Measurements from ENCODE around the gene PCBP4.
"Not testable (repeated sequence)": the region's sequence is repeated elsewhere in the genome, so short reads cannot be mapped to it uniquely, and the experiment has no call there.

The PCBP4 gene

DNA sequence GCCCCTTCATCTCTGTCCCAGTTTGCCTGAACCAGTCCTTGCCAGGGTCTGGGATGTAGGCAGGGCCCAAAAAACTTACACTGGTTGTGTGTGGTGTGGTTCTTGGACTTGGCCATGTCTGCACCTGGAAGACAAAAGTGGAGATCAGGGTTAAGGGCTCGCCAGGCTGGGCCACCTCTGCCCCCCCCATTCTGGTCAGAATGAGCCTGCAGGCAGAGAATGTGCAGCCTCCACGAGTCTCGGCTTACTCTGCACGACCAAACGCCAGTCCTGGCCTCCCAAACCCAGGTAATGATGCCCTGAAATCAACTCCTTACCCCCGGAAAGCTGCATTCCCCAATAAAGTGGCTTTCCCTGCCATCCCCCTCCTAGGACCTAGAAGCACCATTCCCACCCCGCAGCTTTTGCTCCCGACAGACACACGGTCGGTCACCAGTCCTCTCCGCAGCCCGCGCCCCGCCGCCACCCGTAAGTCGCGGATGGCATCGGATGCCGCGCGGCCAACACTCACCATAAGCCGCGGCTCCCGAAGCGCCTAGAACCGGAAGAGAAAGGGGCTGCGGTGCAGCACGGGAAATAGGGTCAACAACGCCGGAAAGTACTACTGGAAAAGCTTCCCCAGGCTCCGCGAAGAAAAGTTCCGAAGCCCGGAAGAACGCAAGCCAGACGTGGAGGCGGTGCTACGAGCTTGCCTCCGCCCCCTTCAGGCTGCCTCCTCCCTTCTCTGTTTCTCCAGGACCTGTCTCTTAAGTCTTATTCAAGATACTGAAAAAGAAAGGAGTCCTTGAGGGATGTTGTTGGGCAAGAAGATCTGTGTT, 28.3 kb upstream of the PCBP4 start, which contains the start of gene RPL29:
Gene RPL29 (minus strand): TSS at position 550 of the 818 bp plus-strand sequence. CDS start 434 bp downstream, at position 116.
- DNase-seq (ENCODE audit: low read depth, low spot score), result peak; percentile 75
- peak within 1 kb of the TSS; percentile 74 for H3K27ac ChIP-seq

DNA sequence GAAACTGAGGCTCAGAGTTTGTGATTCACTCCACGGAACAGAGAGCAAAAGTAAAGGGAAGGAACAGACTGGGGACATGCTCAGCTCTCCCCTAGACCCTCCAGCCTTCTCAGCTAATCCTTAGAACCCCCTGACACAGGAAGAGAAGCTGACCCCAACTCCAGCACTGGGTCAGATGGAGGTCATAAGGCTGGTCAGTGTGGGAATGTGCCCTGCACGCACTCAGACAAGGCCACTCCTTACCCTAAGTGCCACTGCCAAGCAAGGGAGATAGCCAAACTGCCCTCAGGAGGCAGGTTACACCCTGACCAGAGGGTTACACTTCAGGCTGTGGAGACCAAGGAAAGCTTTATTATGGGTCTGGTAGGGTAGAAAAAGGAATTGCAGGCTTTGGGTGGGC, 27.3 kb upstream of the PCBP4 start:
- H3K27ac ChIP-seq, result peak overlapping the region; percentile 74

DNA sequence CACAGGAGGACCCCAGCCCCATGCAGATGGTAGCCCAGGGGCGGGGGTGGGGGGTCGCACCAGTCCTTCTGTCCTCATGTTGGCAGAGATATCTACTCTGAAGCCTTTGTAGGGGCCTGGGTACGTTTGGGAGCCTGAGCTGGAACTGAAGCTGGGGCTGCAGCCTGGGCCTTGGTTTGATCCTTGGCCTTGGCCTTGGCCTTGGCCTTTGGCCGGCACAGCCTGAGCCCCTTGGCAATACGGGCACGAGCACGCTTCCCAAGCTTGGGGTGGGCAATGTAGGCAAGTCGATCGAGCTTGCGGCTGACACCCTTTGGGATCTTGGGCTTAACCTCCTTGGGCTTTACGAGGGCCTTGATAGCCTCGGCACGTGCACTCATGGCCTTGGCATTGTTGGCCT, 26.4 kb upstream of the PCBP4 start:
- DNase-seq (ENCODE audit: low read depth, low spot score), result not testable (repeated sequence)
- peak overlapping the region; percentile 22 for H3K27ac ChIP-seq

More for the DNA sequence above, 27.3 kb upstream of the PCBP4 start:
- no peak for DNase-seq (ENCODE audit: low read depth, low spot score)

DNA sequence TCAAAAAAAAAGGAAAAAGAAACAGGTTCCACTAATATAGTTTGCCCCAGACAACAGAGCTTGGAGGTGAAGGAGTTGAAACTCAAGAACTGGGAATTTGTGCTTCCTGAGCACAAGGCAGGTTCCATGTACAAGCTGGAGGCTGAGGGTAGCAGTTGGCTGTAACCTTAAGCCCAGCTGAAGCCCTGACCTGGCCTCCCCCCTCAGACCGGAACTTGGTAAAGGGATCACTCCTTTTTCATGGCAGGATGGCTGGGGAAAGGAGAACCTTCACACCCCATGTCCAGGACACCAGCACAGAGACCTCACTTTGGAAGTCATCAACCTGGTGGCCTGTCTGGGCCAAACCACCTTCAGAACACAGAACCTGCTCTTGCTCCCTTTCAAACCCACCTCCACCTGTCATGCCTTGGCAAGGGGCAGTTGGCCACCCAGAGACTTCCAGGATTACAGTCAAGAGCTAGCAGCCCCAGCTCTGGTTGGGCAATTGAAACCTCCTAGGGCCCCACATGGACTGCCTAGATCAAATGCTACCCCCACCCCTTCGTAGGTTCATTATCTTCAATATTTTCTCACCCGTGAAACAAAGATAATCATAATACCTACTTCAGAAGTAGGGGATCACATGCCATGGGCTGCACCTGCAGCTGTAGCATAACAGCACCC, 24.9 kb upstream of the PCBP4 start:
- no peak overlapping the region for H3K27ac ChIP-seq
- no peak for DNase-seq (ENCODE audit: low read depth, low spot score)

DNA sequence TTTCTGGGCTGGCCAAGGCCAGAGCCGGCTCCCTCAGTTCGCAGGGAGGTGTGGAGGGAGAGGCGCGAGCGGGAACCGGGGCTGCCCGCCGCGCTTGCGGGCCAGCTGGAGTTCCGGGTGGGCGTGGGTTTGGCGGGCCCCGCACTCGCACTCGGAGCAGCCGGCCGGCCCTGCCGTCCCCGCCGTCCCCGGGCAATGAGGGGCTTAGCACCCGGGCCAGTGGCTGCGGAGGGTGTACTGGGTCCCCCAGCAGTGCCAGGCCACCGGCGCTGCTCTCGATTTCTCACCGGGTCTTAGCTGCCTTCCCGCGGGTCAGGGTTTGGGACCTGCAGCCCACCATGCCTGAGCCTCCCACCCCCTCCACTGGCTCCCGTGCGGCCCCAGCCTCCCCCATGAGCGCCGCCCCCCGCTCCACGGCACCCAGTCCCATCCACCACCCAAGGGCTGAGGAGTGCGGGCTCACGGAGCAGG, 23.3 kb upstream of the PCBP4 start:
- H3K27ac ChIP-seq; DNase-seq (ENCODE audit: low read depth, low spot score): not testable (repeated sequence)

DNA sequence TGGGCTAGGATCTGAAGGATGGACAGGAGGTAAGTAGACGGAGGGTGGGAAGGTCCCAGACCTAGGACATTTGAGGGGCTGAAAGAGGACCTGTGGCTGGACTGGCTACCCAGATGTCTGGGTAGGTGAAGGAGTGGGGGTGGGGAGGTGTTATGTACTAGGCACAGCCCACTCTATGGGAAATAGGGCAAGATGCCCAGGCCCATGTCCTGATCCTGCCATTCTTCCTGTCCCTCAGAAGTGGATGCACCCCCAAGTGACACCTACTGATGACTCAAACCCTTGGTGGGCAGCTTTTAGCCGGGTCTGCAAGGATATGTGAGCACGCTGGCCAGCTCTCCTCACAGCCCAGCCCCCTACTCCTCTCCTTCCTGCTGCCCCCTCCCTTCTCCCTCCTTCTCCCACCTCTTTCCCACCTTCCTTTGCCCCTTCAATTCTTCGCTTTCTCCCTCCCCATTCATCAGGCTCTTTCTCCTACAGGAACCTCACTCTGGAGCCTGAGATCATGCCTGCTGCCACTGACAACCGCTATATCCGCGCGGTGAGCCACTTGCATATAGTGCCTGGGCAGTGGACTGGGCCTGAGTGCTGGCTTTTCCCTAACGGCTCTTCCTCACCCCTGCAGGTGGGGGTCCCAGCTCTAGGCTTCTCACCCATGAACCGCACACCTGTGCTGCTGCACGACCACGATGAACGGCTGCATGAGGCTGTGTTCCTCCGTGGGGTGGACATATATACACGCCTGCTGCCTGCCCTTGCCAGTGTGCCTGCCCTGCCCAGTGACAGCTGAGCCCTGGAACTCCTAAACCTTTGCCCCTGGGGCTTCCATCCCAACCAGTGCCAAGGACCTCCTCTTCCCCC, 21.3 kb upstream of the PCBP4 start:
- H3K27ac ChIP-seq, result no peak overlapping the region
- DNase-seq (ENCODE audit: low read depth, low spot score), result no peak

DNA sequence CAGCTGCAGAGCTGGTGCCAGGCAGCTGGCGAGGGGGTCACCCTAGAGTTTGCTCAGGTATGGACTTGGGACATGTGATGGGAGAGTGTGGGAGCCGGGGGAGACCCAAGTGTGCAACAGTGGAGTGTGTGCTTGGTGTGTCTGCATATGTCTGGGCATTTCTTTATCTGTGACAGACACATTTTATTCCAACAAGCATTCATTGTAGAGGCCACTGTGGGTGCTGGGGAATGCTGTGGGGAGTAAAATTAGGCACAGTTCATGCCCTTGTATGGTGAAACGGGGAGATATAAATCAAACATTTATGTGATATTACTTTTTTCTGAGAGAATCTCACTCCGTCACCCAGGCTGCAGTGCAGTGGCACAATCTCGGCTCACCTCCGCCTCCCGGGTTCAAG, 20.3 kb upstream of the PCBP4 start:
- no peak overlapping the region for H3K27ac ChIP-seq
- no peak for DNase-seq (ENCODE audit: low read depth, low spot score)

DNA sequence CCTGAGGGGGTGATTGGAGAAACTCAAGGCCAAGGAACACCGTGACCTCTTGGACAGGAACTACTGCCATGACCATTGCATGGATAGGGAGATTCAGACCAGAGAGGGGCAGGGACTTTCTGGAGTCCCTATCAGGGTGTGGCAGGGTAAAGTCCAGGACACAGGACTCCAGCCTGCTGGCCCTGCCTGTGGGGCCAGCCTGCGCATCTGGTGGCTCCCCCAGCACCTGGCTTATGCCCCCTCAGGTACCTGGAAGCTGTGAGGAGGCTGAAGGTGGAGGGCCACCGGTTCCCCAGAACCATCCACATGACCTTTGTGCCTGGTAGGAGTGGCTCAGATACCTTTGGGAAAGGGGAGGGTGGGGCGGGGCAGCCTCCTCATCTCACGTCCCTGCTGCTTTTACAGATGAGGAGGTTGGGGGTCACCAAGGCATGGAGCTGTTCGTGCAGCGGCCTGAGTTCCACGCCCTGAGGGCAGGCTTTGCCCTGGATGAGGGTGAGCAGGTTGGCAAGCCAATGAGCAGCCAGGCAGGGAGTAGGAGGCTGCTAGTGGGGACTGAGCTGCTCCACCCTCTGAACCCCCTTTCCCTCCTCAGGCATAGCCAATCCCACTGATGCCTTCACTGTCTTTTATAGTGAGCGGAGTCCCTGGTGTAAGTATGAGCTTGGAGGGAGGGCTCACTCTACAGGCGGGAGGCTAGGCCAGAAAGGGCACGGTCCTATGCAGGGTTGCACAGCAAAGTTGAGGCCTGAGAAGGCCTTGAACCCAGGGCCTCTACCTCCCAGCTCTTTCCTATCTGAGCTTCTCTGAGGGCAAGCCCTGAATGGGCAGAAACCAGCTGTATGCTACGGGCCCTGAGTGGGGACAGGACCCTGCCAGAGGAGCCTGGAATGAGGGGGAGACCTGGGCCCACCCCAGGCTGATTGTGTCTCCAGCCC, 19.0 kb upstream of the PCBP4 start:
- DNase-seq (ENCODE audit: low read depth, low spot score), result no peak
- H3K27ac ChIP-seq, result no peak overlapping the region

DNA sequence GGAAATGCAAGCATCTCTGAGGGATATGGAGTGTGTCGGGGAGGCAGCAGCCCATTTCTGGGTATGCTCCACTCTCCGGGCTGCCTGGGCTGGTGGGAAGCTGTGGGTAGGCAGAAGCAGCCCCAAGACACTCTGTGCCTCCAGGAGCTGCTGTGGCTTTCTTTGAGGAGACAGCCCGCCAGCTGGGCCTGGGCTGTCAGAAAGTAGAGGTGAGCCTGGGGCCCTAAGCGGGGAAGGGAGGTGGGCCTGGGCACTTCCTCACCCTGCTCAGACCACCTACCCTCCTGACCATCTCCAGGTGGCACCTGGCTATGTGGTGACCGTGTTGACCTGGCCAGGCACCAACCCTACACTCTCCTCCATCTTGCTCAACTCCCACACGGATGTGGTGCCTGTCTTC, 17.8 kb upstream of the PCBP4 start:
- DNase-seq (ENCODE audit: low read depth, low spot score), result no peak
- no peak overlapping the region for H3K27ac ChIP-seq

DNA sequence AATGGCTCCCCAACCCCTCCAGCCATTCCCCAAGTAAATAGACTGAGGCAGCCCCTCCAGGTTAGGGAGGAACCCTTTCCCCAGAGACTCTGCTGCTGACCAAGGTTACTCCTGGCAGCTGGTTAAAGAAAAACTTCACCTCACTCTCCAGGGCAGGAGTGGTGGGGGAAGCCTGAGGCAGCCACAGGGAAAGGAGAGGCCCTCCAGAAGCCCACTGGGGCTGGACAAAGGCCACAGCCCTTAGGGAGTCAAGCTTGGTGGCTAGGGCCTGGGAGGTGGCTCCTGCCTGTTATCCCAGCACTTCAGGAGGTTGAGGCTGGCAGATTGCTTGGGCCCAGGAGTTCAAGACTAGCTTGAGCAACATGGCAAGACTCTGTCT, 17.0 kb upstream of the PCBP4 start:
- no peak for DNase-seq (ENCODE audit: low read depth, low spot score)
- peak overlapping the region; percentile 96 for H3K27ac ChIP-seq

DNA sequence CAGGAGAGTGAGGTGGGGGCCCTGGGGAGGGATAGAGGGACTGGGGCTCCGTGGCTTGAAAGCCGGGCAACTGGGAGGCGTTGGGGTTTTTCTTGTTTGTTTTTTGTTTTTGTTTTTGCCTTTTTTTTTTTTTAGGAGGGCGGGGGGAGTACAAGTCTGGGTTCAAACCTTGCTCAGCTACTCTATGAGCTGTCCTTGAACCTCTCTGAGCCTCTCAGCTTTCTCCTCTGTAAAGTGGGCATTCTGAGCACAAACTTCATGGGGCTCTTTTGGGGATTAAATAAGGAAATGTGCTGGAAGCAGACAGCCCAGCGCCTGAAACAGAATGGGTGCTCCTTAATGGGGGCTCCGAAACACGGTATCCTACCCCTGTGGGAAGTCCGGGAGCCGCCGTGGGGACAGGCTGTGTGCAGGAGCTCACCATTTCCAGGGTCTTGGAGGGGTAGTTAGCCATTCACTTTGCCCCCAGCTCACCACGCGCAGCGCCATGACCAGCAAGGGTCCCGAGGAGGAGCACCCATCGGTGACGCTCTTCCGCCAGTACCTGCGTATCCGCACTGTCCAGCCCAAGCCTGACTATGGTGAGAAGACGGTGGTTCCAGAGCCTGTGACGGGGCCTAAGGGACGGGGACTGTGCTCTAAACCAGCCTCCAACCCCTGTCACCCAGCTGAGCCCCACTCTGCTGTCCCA, 16.5 kb upstream of the PCBP4 start:
- DNase-seq (ENCODE audit: low read depth, low spot score), result no peak

DNA sequence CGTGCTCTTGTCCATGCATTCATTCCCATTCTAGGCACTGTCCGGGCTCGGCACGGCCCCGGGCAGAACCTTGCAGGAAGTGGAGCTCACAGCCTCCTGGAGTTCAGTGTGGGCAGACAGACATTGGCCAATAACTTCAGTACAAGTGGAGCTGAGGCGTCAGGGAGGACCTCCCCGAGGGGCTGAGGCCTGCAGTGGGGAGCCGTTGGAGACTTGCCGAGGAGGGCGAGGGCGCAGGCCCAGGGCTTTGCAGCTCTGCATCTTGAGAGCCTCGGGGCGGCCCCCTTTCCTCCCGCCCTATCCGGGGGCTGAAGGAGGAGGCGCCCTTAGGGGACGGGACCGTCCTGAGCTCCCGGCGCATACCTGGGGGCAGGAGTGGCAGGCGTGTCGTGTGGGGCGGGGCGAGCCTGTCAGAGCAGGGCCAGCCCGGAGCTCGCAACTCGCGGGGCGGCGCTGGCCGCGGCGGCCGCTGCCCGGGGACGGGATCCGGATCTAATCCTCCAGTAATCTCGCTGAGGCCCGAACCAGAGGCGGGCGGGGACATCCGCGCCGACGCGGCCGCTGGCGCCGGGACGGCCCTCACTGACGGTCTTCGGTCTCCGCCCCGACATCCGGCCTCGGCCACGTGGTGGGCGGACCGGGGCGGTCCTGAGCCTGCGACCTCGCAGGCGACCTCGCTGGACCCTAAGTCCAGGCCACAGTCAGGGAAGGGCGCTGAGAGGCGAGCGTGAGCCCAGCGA, 15.8 kb upstream of the PCBP4 start, which contains the start of gene ACY1:
Gene ACY1 (plus strand): TSS at position 698 of the 740 bp plus-strand sequence. CDS start 530 bp downstream, outside the sequence.
- peak within 1 kb of the TSS; percentile 96 for H3K27ac ChIP-seq
- no peak for DNase-seq (ENCODE audit: low read depth, low spot score)

More for the DNA sequence above, 16.5 kb upstream of the PCBP4 start:
- H3K27ac ChIP-seq, result peak overlapping the region; percentile 96

DNA sequence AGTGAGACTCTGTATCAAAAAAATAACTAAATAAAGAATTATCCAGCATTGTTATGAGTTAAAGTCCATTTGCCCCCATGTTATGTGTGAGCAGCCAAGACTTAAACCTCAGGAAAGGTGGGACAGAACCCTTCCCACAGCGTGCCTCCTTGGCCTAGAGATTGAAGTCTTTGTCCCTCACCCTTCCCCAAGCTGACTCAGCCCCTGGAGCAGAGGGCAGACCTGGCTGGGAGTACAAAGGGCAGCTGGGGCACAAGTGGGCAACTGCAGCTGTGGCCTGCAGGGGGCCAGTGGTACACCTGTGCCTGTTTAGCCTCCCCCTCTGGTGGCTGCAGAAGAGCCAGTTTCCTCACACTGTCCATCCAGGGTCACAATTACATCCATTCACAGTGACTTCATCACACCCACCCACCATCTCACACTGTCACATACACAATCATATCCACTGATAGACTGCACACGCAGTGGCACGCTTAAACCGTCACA, 15.1 kb upstream of the PCBP4 start:
- no peak for DNase-seq (ENCODE audit: low read depth, low spot score)
- H3K27ac ChIP-seq, result peak overlapping the region; percentile 96

DNA sequence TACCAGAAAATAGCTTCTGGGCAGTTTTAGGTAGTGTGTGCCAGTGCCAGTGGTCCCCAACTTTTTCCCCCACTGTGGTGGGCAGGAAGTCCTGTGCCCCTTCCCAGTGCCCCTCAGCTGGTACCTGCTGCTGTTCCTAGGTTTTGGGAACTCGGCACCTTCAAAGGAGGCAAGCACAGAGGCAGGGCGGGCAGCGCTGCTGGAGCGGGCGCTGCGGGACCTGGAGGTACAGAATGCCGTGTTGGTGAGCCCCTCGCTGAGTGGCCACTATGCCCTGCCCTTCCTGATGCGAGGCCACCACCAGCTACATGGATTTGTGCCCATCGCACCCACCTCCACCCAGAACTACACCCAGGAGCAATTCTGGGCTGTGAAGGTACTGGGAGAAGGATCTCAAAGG, 13.0 kb upstream of the PCBP4 start:
- H3K27ac ChIP-seq, result no peak overlapping the region
- DNase-seq (ENCODE audit: low read depth, low spot score), result no peak

DNA sequence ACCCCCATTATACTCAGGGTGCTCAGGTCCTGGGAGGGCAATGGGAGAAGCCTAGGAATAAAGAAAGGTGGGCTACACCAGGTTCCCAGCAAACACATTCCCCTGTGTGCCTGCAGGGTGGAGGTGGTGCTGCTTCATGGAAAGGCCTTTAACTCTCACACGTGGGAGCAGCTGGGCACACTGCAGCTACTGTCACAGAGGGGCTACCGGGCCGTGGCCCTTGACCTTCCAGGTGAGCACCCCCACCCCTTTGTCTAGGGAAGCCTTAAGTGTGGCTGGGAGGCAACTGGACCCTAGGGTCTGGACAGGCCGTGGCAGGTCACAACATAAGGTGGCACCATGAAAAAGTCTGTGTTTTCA, 10.9 kb upstream of the PCBP4 start:
- DNase-seq (ENCODE audit: low read depth, low spot score), result no peak
- H3K27ac ChIP-seq, result peak overlapping the region; percentile 61

DNA sequence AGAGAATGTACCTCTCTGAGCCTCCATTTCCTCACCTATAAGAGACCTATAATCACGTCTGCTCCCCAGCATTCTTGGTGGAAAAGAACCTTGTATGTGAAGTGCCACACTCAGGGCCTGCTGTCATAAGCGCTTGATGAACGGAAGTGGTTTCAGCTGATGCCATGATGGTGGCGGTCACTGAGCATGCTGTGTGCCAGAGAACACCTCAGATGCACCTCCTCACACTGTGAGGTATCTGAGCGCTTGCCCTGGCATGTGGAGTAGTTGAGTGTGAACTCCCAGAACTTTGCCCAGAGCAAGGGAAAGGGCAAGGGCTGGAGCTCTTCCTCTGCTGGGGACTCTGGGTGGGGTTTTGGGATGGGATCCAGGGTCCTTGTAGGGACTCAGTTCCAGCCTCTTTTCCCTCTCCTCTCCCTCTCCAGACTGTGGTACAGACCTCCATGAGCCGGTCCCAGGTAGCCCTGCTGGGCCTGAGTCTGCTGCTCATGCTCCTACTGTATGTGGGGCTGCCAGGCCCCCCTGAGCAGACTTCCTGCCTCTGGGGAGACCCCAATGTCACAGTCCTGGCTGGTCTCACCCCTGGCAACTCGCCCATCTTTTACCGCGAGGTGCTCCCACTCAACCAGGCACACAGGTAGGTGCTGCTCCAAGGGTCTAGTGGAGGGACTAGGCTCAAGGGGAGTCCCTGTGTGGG, 10.3 kb upstream of the PCBP4 start:
- no peak for DNase-seq (ENCODE audit: low read depth, low spot score)

DNA sequence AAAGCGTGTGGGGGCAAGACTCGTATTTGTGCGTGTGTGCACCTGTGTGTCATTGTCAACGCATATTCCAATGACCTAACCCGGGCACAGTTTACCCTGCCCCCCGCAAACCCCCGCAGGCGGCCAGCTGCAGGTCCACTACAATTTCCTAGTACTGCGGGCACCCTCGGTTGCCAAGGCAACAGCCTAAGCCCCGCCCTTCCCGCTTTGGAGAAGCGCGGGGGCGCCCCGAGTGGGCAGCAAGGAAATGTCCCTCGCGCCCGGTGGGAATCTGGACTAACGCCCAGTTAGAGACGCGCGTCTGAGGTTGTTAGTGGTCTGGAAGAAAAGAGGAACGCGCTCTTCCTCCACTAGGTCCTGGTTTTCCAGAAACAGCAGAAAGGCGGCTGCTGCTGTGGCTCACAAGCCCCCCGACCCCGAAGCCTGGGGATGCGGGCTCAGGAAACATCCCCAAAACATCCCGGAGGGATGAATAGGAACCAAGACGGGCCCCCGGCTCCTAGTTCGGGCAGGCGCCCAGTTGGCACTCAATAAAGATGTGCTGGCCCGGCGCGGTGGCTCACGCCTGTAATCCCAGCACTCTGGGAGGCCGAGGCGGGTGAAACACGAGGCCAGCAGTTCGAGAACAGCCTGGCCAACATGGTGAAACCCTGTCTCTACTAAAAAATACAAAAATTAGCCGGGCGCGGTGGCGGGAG, 8.7 kb upstream of the PCBP4 start:
- no peak for DNase-seq (ENCODE audit: low read depth, low spot score)
- no peak overlapping the region for H3K27ac ChIP-seq

More for the DNA sequence above, 10.3 kb upstream of the PCBP4 start:
- peak overlapping the region; percentile 61 for H3K27ac ChIP-seq
